Muscle of back (tissue), 11 donors: ENCODE results near the gene CGB7. TPM values are rescaled to one million over a fixed set of nuclear protein-coding genes. Genes with fewer than 3 reads are reported as not detected.
"Not testable (repeated sequence)": the region's sequence is repeated elsewhere in the genome, so short reads cannot be mapped to it uniquely, and the experiment has no call there.

Experiments used
- DNase-seq, 3 donors: peaks; one replicate each; pipeline versions ENCODE4 v3.0.0 to v3.0.0-alpha.2; 2013
- polyA plus RNA-seq, 10 donors: library from polyadenylated mRNA; unstranded; fragments of 120-200 nt; gene quantifications; one replicate each; pipeline ENCODE4 v1.2.1, GENCODE V29; 2013; ENCODE audit not compliant: insufficient read length in 10 of 10

CGB7 gene
- polyA plus RNA-seq, 10 donors: 0.50 to 1.5 (median 0.66) TPM

DNA sequence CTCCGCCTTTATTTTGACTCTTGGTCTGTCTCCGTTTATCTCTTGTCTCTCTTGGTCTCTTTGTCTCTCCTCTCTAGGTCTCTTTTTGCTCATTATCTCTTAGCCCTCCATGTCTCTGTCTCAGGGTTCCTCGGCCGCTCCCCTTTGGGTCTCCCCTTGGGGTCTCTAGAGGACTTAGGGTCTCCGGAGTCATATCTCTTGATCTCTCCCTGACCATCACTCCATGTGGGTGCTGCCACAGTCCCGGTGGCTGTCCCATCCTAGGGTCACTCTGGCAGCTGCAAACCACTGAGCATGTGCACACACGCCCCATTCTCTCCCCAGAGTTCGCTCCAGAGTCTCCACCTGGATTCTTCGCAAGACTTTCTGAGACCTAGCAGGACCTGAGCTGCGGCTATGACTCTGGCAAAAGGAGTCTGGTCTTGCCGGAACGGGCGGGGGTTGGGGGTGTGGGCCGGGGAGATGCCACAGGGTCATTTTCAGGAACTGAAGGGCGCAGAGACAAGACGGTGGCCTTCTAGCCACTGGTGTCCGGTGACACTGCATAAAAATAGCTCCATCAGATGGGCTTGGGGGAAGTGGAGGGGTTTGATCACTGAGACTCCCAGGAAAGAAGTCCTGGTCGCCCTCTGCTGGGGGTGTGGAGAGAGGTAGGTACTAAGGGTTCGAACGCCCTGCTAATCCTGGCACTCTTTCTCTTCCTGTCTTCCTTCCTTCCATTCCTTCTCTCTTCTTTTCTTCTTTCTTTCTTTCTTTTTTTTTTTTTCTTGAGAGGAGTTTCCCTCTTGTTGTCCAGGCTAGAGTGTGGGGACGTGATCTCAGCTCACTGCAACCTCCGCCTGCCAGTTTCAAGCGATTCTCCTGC lies 16.2 kb upstream of the CGB7 start:
- peak in 1 of 3 donors; percentile 56 for DNase-seq

DNA sequence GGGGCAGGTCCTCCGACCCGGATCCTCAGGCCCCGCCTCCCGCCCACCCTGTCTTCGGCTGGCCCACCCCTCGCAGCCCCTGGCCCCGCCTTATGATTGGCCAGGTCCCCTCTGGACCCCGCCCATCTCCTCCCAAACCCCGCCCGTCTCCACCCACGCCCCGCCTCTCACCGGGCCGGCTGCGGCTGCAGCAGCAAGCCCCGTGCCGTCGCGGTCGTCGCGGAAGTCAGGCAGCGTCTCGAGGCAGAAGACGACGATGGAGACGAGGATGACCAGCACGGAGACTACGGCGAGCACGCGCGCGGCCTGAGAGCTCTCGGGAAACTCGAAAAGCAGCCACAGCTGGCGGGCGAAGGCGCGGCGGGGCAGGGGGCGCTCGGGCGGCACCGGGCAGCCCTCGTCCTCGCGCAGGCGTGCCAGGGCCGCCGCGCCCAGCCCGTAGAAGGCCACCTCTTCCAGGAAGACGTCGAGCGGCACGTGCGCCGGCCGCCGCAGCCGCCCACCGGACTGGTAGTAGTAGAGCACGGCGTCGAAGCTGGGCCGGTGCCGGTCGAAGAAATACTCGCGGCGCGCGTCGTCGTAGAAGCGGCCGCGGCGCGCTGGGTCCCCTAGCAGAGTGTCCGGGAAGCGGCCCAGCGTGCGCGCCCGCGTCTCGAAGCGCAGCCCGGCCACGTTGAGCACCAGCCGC lies 14.5 kb upstream of the CGB7 start:
- no peak for DNase-seq

- DNase-seq: no peak
Measured at GRCh38 chr19:49070416-49070815, 12.9 kb upstream of the CGB7 start.

DNA sequence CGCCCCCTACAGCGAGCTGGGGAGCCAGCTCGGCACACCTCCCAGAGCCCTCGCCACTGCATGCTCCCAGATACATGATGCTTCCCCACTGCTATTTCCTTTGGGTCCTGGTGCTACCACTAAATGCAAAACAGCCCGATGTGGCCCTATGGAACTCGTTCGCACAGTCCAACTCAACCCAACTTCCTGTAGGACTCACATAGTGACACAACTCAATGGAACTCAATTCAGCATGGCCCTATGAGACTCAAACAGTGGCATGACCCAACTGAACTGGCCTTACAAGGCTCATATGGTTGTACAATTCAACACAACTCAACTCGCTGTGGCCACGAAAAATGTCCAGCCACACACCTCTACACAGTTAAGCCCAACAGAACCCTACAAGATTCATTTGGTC lies 11.5 kb upstream of the CGB7 start:
- DNase-seq: no peak

- DNase-seq: no peak
Measured at GRCh38 chr19:49067554-49067953, 10.0 kb upstream of the CGB7 start.

DNA sequence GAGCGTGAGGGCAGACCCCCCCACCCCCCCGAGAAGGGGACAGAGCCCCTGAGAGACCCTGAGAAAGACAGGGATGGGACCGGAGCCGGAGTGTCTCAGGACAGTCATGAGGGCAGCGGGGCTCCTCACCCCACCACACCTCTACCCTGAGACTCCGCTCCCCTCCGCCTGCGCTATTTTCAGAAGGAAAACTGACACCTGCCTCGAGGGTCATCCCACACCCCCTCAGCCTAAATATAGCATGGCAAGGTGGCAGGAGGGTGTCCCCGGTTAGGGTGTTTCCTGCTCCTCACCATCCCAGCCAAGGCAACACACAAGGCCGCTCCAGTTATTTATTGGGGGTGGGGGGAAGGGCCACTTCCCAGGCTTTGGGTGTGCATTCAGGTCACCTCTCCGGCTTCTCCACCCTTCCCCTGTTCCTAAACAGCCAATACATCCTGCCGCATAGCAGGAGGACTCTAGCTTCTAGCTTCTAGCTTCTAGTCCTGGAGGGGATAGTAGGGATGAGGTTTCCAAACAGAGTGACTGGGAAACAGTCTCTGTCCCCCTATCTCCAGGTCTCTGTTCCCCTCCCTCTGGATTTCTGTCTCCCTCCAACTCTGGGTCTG lies 8.5 kb upstream of the CGB7 start:
- DNase-seq: no peak

DNA sequence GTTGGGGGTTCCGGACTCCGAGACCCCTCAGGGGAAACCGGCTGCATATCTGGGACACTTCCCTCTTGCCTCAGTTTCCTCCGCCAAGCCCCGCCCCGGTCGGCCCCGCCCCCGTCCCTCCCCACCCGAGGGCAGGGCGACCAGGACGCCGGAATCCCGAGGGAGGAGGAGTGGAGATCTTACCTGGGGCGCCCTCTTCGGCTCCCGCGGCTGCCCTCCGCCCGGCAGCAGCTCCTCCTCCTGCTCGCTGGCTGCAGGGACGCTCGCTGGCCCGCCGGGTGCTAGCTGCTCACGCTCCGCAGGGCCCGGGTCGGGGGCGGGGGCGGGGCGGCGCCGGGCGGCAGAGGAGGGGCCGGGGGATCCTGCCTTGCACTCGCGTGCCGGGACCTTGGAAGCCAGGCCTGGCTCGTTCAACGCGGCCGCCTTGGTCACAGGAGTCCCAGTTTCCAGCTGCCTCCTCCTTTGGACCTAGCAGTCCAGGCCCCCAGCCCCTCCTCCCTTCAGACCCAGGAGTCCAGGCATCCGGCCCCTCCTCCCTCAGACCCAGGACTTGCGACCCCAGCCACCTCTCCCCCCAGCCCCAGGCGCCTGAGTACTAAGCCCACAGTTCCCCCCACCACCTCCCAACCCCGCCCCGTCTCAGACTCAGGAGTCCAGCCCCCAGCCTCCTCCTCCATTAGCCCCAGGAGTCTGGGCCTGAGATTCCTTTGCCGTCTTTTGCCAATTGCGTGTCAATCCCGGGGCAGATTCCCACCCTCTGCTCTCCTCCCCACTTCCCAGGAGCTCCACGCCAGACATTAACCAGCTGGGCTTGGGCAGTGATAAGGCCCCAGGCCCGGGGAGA lies 7.4 kb upstream of the CGB7 start, which contains the start of gene NTF4:
NTF4 (minus strand) TSS at position 51 of the 844 bp plus-strand sequence. CDS start 2,821 bp downstream, outside the sequence.
- DNase-seq: peak in 1 of 3 donors; percentile 46

DNA sequence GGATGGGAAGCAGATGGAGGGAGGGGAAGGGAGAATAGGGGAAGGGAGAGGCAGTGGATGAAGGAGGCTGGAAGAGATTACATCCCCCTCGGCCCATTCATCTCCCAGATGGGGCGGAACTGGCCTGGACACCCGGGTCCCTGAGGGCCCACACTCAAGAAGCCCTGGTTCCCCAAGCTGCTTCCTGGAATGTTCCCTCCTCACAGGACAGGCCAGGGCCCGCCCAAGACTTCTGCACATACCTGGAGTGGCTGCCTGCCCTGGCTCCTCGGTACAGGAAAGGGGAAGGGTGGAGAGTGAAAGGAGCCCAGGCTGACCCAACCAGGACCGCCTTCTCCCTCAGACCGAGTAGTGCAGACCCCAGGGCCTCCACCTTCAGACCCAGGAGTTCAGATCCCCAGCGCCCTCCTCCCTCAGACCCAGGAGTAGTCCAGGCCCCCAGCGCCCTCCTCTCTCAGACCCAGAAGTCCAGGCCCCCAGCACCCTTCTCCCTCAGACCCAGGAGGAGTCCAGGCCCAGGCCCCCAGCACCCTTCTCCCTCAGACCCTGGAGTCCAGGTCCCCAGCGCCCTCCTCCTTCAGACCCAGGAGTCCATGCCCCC lies 6.6 kb upstream of the CGB7 start:
- no peak for DNase-seq

DNA sequence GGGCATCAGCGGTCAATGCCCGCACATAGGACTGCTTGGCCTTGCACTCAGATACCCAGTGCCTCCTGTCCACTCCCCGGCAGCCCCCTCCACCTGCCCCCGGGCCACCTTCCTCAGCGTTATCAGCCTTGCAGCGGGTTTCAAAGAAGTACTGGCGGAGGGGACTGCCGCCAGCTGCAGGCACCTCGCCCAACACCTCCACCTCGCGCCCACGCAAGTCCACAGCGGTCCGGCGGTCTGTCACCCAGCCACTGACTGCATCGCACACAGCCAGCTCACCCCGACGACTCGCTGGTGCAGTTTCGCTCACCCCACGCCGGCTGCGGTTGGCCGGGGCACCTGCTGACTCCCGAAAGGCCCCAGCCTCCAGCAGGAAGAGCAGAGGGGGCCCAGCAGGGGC lies 3.9 kb upstream of the CGB7 start:
- DNase-seq: no peak

GRCh38 chr19:49061000-49061399 lies 3.5 kb upstream of the CGB7 start:
- no peak for DNase-seq

DNA sequence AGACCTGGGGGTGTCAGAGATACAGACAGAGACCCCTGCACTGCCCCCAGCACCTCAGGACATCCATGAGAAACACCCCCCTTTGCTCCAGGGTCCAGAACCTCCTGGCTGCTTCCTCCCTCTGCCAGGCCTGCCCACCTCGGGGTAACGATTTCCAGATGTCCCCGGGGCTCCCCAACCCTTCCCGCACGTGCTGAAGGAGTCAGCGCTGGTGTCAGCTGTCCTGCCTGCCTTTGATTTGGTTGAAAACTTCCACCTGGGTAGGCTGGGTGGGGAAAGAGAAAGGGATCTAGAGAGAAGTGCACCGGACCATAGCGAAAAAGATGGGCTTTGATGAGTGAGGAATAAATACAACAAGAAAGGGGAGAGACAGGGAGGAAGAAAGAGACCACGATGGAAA lies 1.5 kb upstream of the CGB7 start:
- DNase-seq: no peak

DNA sequence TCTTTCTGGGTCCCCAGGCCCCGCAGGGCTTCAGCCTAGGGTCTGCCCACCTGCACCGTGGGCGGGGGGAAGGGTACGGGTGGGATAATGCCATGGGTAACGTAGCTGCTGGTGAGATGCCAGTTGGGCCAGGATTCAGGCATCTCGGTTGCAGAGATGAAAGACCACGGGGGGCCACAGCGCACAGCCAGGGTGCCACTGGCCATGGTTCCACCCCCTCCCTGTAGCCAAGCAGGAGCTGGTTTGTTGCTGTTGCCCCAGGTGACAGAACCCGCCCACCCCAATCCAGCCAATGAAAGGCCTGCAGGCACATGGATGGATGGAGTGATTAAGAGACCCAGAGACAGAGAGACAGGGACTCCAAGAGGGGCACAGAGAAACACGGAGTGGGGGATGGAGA lies 1.0 kb upstream of the CGB7 start:
- no peak for DNase-seq

DNA sequence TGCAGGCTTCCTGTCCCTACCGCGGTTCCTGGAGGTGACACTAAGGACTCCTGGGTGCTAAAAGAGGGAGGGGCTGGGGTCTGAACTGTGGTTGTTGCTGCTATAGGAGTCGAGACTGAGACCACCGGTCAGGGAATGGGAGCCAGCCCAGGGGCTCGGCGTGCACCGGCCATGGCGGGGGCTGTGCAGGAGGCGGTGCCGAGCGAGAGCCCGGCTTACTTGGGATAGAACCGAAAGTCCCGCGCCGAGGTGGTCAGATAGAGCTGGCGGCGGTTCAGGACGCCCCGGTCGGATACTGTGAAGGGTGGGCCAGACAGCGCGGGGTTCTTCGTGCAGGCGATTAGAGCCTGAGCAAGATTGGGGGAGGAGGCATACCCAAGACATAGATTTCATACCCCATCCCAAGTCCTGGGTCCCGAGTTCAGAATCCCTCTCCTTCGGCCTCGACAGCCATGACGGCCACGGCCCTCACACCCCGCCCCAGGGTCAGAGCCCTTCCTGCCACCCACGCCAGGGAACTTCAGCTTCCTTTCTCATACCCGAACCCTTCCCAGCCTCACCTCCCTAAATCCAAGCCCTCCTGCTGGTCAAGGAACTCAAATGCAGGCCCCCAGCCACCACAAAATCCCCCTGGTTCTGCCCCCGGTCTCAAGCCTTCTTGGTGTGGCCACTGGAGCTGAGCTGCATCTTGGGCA lies 500 bp downstream of the CGB7 start:
- not testable (repeated sequence) for DNase-seq

GRCh38 chr19:49056101-49056901 lies 1.2 kb downstream of the CGB7 start:
- peak in 2 of 3 donors; percentile 46 to 71 for DNase-seq

GRCh38 chr19:49050376-49051033 lies 7.0 kb downstream of the CGB7 start:
- DNase-seq: not testable (repeated sequence)

- not testable (repeated sequence) for DNase-seq
Measured at GRCh38 chr19:49049834-49050233, 7.7 kb downstream of the CGB7 start.

- not testable (repeated sequence) for DNase-seq
Measured at GRCh38 chr19:49049011-49049410, 8.5 kb downstream of the CGB7 start, which contains the start of gene CGB8. Gene CGB8, minus strand, starts transcription at chr19:49049111. Its CDS starts 372 bp downstream, at chr19:49048739.

DNA sequence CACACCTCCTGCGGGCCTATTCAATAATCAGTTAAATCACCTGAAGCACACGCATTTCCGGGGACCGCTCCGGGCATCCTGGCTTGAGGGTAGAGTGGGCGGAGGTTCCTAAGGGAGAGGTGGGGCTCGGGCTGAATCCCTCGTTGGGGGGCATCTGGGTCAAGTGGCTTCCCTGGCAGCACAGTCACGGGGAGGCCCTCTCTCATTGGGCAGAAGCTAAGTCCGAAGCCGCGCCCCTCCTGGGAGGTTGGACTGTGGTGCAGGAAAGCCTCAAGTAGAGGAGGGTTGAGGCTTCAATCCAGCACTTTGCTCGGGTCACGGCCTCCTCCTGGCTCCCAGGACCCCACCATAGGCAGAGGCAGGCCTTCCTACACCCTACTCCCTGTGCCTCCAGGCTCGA lies 14.0 kb downstream of the CGB7 start, which contains the start of gene CGB5:
CGB5 (plus strand) TSS at position 301 of the 400 bp plus-strand sequence. CDS start 362 bp downstream, outside the sequence.
- DNase-seq: not testable (repeated sequence)

DNA sequence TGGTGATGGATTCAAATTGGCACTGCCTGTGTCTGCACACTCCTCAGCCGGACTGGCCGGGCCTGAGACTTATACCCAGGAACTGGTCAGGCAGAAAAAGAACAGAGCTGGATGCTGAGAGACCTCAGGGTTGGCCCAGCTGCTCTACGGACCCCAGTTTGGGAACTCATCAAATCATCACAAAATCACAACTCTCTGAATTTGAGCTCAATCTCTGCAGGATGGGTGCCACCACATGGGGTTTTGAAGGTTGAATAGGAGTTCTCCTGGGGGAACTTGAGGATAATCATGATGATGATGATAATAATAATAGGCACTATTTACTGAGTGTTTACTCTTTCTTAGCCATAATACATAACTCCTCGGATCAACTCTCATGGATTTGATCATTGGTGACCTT lies 14.9 kb downstream of the CGB7 start:
- DNase-seq: not testable (repeated sequence)
